Neural cell (in vitro differentiated cells): ENCODE measurements around the gene MLLT3. TPM values are rescaled to one million over a fixed set of nuclear protein-coding genes. Genes with fewer than 3 reads are reported as not detected.

Source experiments
- H2AFZ ChIP-seq: fragments of 200-600, 300-800 bp; sonication (generic), shearing (Covaris generic); 2 replicates; pipeline ENCODE4 v1.6.0; 2014; ENCODE audit warnings: low read depth, mild to moderate bottlenecking, antibody characterized with exemption, low read length, moderate library complexity
- H3F3A ChIP-seq: fragments of 200-600 bp; shearing (Covaris generic); 2 replicates; pipeline ENCODE4 v1.6.1; 2016; ENCODE audit warnings: mild to moderate bottlenecking, moderate library complexity, mixed read lengths, antibody characterized with exemption, low read length; ENCODE audit not compliant: insufficient read depth, poor library complexity, severe bottlenecking
- H3K27ac ChIP-seq: fragments of 200-600, 300-800 bp; sonication (generic), shearing (Covaris generic); 2 replicates; pipeline ENCODE4 v1.5.1; 2014; ENCODE audit warnings: mild to moderate bottlenecking, low read length, moderate library complexity
- H3K27me3 ChIP-seq: fragments of 300-800, 200-600 bp; sonication (generic), shearing (Covaris generic); 2 replicates; pipeline ENCODE4 v1.6.0; 2014; ENCODE audit warnings: mild to moderate bottlenecking, low read depth, low read length, moderate library complexity; ENCODE audit not compliant: insufficient read depth
- H3K36me3 ChIP-seq: fragments of 300-800, 200-600 bp; sonication (generic), shearing (Covaris generic); 2 replicates; pipeline ENCODE4 v1.5.1; 2014; ENCODE audit warnings: mild to moderate bottlenecking, antibody characterized with exemption, low read length, moderate library complexity; ENCODE audit not compliant: insufficient read depth
- H3K4me2 ChIP-seq: fragments of 300-800, 200-600 bp; sonication (generic), shearing (Covaris generic); 2 replicates; pipeline ENCODE4 v1.6.0; 2014; ENCODE audit warnings: mild to moderate bottlenecking, low read length
- H3K4me3 ChIP-seq: fragments of 300-800, 200-600 bp; sonication (generic), shearing (Covaris generic); 2 replicates; pipeline ENCODE4 v1.5.1; 2014; ENCODE audit warnings: mild to moderate bottlenecking, low read length, moderate library complexity
- H3K79me2 ChIP-seq: fragments of 200-600 bp; shearing (Covaris generic); replicated peaks from 2 replicates; pipeline ENCODE4 v1.6.0; 2014; ENCODE audit warnings: mild to moderate bottlenecking, low read length, moderate library complexity; ENCODE audit not compliant: insufficient read depth
- H3K9ac ChIP-seq: fragments of 300-800, 200-600 bp; sonication (generic), shearing (Covaris generic); 2 replicates; pipeline ENCODE4 v1.6.1; 2016; ENCODE audit warnings: mild to moderate bottlenecking, low read length, mixed read lengths
- H3K9me2 ChIP-seq: fragments of 200-600 bp; shearing (Covaris generic); 2 replicates; pipeline ENCODE4 v1.6.1; 2016; ENCODE audit warnings: mild to moderate bottlenecking, low read length, mixed read lengths; ENCODE audit not compliant: insufficient read depth
- H3K9me3 ChIP-seq: fragments of 200-600, 300-800 bp; sonication (generic), shearing (Covaris generic); 2 replicates; pipeline ENCODE4 v1.6.1; 2016; ENCODE audit warnings: mild to moderate bottlenecking, mixed run types, low read length, moderate library complexity, mixed read lengths
- H4K20me1 ChIP-seq: fragments of 200-600 bp; shearing (Covaris generic); 2 replicates; pipeline ENCODE4 v1.6.1; 2016; ENCODE audit warnings: mild to moderate bottlenecking, mixed run types; ENCODE audit not compliant: insufficient read depth
- CTCF ChIP-seq: fragments of 450-650 bp; IDR thresholded peaks from 2 replicates; pipeline ENCODE4 v1.5.1; 2014; ENCODE audit warnings: antibody characterized with exemption, mild to moderate bottlenecking, moderate library complexity; ENCODE audit not compliant: poor library complexity, severe bottlenecking
- EP300 ChIP-seq: fragments of 450-650 bp; conservative IDR thresholded peaks from 2 replicates; pipeline ENCODE4 v1.6.1; 2014; ENCODE audit warnings: antibody characterized with exemption, mild to moderate bottlenecking, moderate library complexity; ENCODE audit not compliant: poor library complexity, severe bottlenecking
- EZH2 ChIP-seq: fragments of 200-600, 300-800 bp; shearing (Covaris generic), sonication (generic); IDR thresholded peaks from 2 replicates; pipeline ENCODE4 v1.6.1; 2014; ENCODE audit warnings: antibody characterized with exemption, low read length, borderline replicate concordance, mild to moderate bottlenecking; ENCODE audit not compliant: insufficient read depth, poor library complexity, severe bottlenecking
- MXI1 ChIP-seq: fragments of 450-650 bp; conservative IDR thresholded peaks from 2 replicates; pipeline ENCODE4 v1.6.1; 2014; ENCODE audit warnings: antibody characterized with exemption, mild to moderate bottlenecking; ENCODE audit not compliant: poor library complexity, severe bottlenecking
- POLR2AphosphoS5 ChIP-seq: IDR thresholded peaks from 2 replicates; pipeline ENCODE4 v1.6.1; 2012
- RAD21 ChIP-seq: fragments of 450-650 bp; conservative IDR thresholded peaks from 2 replicates; pipeline ENCODE4 v1.6.1; 2014; ENCODE audit warnings: antibody characterized with exemption, mild to moderate bottlenecking, moderate library complexity
- REST ChIP-seq: IDR thresholded peaks from 2 replicates; pipeline ENCODE4 v1.6.1; 2012; ENCODE audit warnings: borderline replicate concordance
- SMC3 ChIP-seq: fragments of 450-650 bp; conservative IDR thresholded peaks from 2 replicates; pipeline ENCODE4 v1.6.1; 2014; ENCODE audit warnings: antibody characterized with exemption, mild to moderate bottlenecking, moderate library complexity; ENCODE audit not compliant: poor library complexity
- TAF1 ChIP-seq: IDR thresholded peaks from 2 replicates; pipeline ENCODE4 v1.6.1; 2012; ENCODE audit warnings: low read depth
- polyA plus RNA-seq: library from polyadenylated mRNA; depleted of rRNA; stranded (reverse); fragments of >200 nt; gene quantifications from 2 replicates; pipeline ENCODE4 v1.2.3, GENCODE V29; 2014

MLLT3 gene
- polyA plus RNA-seq, 1 donor from 2014 or later: 61.5 TPM

DNA sequence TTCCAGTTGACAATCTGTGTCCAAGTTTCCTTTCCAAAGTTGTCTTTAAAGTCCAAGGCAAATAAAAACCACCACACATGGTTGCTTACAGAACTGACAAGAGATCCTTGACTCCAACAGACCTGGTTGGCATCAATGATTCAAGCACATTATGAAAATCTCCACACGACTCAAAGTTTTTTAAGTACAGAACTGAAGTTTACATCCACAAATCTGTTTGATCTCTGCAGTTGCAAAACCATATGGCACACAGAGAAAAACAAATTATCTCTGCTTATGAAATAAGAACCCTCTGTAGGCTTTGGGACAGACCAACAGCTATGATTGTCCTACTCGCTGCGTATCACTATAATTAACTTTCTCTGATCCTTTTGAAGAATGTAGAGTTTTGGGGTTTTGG lies 60.8 kb downstream of the MLLT3 start:
- no peak overlapping the region for H3K4me3 ChIP-seq
- peaks cover 14% of the 10 kb centered on the region for H4K20me1 ChIP-seq
- H2AFZ ChIP-seq: no peak overlapping the region
- no peak overlapping the region for H3K9ac ChIP-seq
- no peaks in the 10 kb centered on the region for H3K9me2 ChIP-seq
- H3K79me2 ChIP-seq: peaks cover 40% of the 10 kb centered on the region
- no peaks in the 10 kb centered on the region for H3F3A ChIP-seq
- no peak overlapping the region for H3K4me2 ChIP-seq
- H3K36me3 ChIP-seq: no peaks in the 10 kb centered on the region
- H3K27me3 ChIP-seq: no peaks in the 10 kb centered on the region
- TF ChIP-seq SMC3 (no peak), EP300 (no peak), RAD21 (no peak), REST (no peak), POLR2AphosphoS5 (no peak), MXI1 (no peak), TAF1 (no peak), CTCF (no peak), EZH2 (no peak)
- no peaks in the 10 kb centered on the region for H3K9me3 ChIP-seq
- H3K27ac ChIP-seq: no peak overlapping the region

- TF ChIP-seq SMC3: no peak
- no peak for TF ChIP-seq CTCF
- no peak for TF ChIP-seq POLR2AphosphoS5
- no peak for TF ChIP-seq MXI1
- TF ChIP-seq RAD21: no peak
- TF ChIP-seq TAF1: no peak
- TF ChIP-seq REST: no peak
- TF ChIP-seq EZH2: no peak
- TF ChIP-seq EP300: no peak
- no peaks in the 10 kb centered on the region for H3F3A ChIP-seq
- H3K4me2 ChIP-seq: no peak overlapping the region
- peaks cover 42% of the 10 kb centered on the region for H3K79me2 ChIP-seq
- peaks cover 13% of the 10 kb centered on the region for H4K20me1 ChIP-seq
- no peaks in the 10 kb centered on the region for H3K9me2 ChIP-seq
- H3K9me3 ChIP-seq: no peaks in the 10 kb centered on the region
- no peaks in the 10 kb centered on the region for H3K27me3 ChIP-seq
- no peak overlapping the region for H3K27ac ChIP-seq
- no peak overlapping the region for H3K4me3 ChIP-seq
- no peak overlapping the region for H3K9ac ChIP-seq
- no peak overlapping the region for H2AFZ ChIP-seq
- no peaks in the 10 kb centered on the region for H3K36me3 ChIP-seq
These were observed 62.9 kb downstream of the MLLT3 start for GRCh38 chr9:20559231-20559890.
